Hepatocyte (in vitro differentiated cells): ENCODE data around the gene C9orf50.

Experiments
- CTCF ChIP-seq: fragments of 200-600 bp; sonication (generic); IDR thresholded peaks from 2 replicates; pipeline ENCODE4 v1.5.1; 2016; ENCODE audit warnings: antibody characterized with exemption, mild to moderate bottlenecking; ENCODE audit not compliant: poor library complexity
- EZH2 ChIP-seq: fragments of 200-600 bp; sonication (generic); IDR thresholded peaks from 2 replicates; pipeline ENCODE4 v1.6.1; 2016; ENCODE audit warnings: antibody characterized with exemption, mild to moderate bottlenecking, borderline replicate concordance
- EZH2phosphoT487 ChIP-seq: fragments of 200-600 bp; sonication (generic); IDR thresholded peaks from one replicate; pipeline ENCODE4 v1.6.1; 2018; ENCODE audit warnings: antibody characterized with exemption, mild to moderate bottlenecking, low read depth, moderate library complexity; ENCODE audit not compliant: unreplicated experiment, severe bottlenecking

GRCh38 chr9:129562917-129563316 is 58.0 kb downstream of the C9orf50 start:
- TF ChIP-seq EZH2phosphoT487 (no peak), EZH2 (no peak), CTCF (no peak)
